Measurements from ENCODE around the gene TNFRSF8. TPM values are rescaled to one million over a fixed set of nuclear protein-coding genes. Genes with fewer than 3 reads are reported as not detected.

The TNFRSF8 gene
- total RNA-seq, 1 donor from 2014 or later, result 0.52 TPM

DNA sequence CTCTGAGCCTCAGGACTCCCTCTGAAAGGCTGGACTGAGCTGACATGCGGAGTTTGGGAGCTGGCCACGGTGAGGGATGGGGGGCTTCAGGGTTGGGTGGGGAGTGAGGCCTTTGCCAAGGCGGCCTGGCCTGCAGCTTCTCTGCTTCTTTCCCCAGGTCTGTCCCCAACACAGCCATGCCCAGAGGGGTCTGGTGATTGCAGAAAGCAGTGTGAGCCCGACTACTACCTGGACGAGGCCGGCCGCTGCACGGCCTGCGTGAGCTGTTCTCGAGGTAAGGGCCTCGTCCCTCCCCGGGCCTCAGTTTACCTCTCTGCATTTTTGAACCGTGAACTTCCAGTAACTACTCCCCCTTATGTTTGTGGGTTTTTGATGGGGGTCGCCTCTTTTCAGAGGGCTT, 48.6 kb downstream of the TNFRSF8 start:
- Histone ChIP-seq H3K4me3 (ENCODE audit: low read length in 3 of 3) (no peak overlapping the region), H3K27ac (ENCODE audit: low read depth, low read length) (no peak overlapping the region), H3K9ac (ENCODE audit: low read depth in 1 of 3, low read length in 3 of 3) (no peak overlapping the region), H3K27me3 (ENCODE audit: control insufficient read depth in 3 of 3, insufficient read depth in 3 of 3, low read length in 3 of 3) (peaks cover 0 to 5% (median 3%) of the 10 kb centered on the region in 3 donors), H3K36me3 (ENCODE audit: control insufficient read depth in 3 of 3, insufficient read depth in 3 of 3, low read length in 3 of 3) (no peaks in the 10 kb centered on the region), H3K9me3 (ENCODE audit: control insufficient read depth in 3 of 3, low read length in 3 of 3) (no peaks in the 10 kb centered on the region), H3K4me1 (ENCODE audit: control insufficient read depth in 3 of 3, insufficient read depth in 3 of 3, low read length in 3 of 3) (peaks cover 0 to 7% (median 0%) of the 10 kb centered on the region in 3 donors)

DNA sequence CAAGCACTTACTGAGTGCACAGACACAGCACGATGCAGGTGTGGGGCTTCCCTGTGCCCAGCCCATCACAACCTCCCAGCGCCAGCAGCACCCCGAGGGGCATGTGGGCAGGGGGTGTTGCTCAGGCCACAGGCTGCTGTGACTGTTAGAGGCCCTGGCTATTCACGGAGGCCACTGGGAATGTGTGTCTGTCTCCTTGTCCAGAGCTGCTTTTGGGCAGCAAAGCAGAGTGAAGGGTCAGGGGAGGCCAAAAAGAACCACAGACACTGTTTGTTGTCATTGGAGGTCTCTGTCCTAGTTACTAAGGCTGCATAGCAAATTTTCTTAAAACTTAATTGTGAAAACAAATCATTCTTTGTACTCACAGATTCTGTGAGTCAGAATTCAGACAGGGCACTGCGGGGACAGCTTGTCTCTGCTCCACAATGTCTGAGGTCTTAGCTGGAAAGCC, 49.6 kb downstream of the TNFRSF8 start:
- Histone ChIP-seq H3K36me3 (ENCODE audit: control insufficient read depth in 3 of 3, insufficient read depth in 3 of 3, low read length in 3 of 3) (no peaks in the 10 kb centered on the region), H3K9ac (ENCODE audit: low read depth in 1 of 3, low read length in 3 of 3) (no peak overlapping the region), H3K27ac (ENCODE audit: low read depth, low read length) (peak overlapping the region; percentile 62), H3K9me3 (ENCODE audit: control insufficient read depth in 3 of 3, low read length in 3 of 3) (no peaks in the 10 kb centered on the region), H3K27me3 (ENCODE audit: control insufficient read depth in 3 of 3, insufficient read depth in 3 of 3, low read length in 3 of 3) (peaks cover 0 to 4% (median 3%) of the 10 kb centered on the region in 3 donors), H3K4me1 (ENCODE audit: control insufficient read depth in 3 of 3, insufficient read depth in 3 of 3, low read length in 3 of 3) (peaks cover 0 to 7% (median 0%) of the 10 kb centered on the region in 3 donors), H3K4me3 (ENCODE audit: low read length in 3 of 3) (no peak overlapping the region)

DNA sequence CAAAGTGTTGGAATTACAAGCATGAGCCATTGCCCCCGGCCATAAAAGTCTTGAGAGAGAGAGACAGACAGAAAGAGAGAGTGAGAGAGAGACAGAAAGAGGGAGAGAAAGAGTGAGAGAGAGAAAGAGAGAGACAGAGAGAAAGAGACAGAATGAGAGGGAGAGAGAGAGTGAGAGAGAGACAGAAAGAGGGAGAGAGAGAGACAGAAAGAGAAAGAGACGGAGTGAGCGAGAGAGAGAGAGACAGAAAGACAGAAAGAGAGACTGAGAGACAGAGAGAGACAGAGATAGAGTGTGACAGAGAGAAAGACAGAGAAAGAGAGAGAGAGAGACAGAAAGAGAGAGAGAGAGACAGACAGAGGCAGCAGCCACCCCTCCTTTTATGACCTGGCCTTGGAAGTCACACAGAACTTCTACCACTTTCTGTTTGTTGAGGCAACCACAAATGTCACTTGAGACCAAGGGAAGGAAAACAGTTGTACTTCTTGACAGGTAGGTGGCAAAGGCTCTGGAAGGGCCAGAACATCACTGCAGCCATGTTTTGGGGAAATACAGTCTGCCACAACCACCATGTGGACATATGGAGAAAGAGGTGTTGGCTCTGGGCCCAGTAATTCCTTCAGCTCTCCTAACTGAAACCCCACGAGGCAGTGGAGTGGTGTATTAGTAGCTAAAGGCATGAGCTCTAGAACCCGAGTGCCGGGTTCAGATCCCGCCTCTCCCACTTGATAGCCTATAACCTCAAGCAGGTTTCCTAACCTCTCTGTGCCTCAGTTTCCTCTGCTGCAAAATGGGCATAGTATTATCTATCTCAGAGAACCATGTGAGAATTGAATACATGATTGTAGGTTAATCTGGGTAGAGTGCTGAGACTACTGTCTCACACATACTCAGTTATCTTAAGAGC, 50.6 kb downstream of the TNFRSF8 start:
- Histone ChIP-seq H3K27me3 (ENCODE audit: control insufficient read depth in 3 of 3, insufficient read depth in 3 of 3, low read length in 3 of 3) (peaks cover 0 to 3% (median 2%) of the 10 kb centered on the region in 3 donors), H3K27ac (ENCODE audit: low read depth, low read length) (peak overlapping the region; percentile 62)

DNA sequence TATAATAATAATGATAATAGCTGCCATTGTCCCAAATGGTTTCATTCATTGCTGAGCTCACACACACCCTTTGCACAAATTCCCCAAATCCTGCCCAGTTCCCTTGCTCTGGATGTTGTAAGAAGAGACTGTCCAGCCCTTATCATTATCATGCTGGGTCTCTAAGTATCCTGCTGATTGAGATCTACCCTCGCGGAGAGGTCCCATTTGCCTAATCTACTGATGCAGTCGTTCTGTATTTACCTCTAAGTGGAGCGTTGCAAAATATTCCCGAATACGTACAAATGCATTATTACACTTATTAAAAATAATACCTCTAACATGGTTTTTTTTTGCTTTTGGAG, 51.2 kb downstream of the TNFRSF8 start:
- Histone ChIP-seq H3K36me3 (ENCODE audit: control insufficient read depth in 3 of 3, insufficient read depth in 3 of 3, low read length in 3 of 3) (no peaks in the 10 kb centered on the region), H3K4me3 (ENCODE audit: low read length in 3 of 3) (no peak overlapping the region), H3K27ac (ENCODE audit: low read depth, low read length) (no peak overlapping the region), H3K9me3 (ENCODE audit: control insufficient read depth in 3 of 3, low read length in 3 of 3) (no peaks in the 10 kb centered on the region), H3K4me1 (ENCODE audit: control insufficient read depth in 3 of 3, insufficient read depth in 3 of 3, low read length in 3 of 3) (peaks cover 0 to 7% (median 0%) of the 10 kb centered on the region in 3 donors), H3K27me3 (ENCODE audit: control insufficient read depth in 3 of 3, insufficient read depth in 3 of 3, low read length in 3 of 3) (peaks cover 0 to 3% (median 2%) of the 10 kb centered on the region in 3 donors), H3K9ac (ENCODE audit: low read depth in 1 of 3, low read length in 3 of 3) (no peak overlapping the region)

More for the DNA sequence above, 50.6 kb downstream of the TNFRSF8 start:
- Histone ChIP-seq H3K9ac (ENCODE audit: low read depth in 1 of 3, low read length in 3 of 3) (no peak overlapping the region), H3K4me3 (ENCODE audit: low read length in 3 of 3) (no peak overlapping the region), H3K36me3 (ENCODE audit: control insufficient read depth in 3 of 3, insufficient read depth in 3 of 3, low read length in 3 of 3) (no peaks in the 10 kb centered on the region), H3K4me1 (ENCODE audit: control insufficient read depth in 3 of 3, insufficient read depth in 3 of 3, low read length in 3 of 3) (peaks cover 0 to 7% (median 0%) of the 10 kb centered on the region in 3 donors), H3K9me3 (ENCODE audit: control insufficient read depth in 3 of 3, low read length in 3 of 3) (no peaks in the 10 kb centered on the region)

DNA sequence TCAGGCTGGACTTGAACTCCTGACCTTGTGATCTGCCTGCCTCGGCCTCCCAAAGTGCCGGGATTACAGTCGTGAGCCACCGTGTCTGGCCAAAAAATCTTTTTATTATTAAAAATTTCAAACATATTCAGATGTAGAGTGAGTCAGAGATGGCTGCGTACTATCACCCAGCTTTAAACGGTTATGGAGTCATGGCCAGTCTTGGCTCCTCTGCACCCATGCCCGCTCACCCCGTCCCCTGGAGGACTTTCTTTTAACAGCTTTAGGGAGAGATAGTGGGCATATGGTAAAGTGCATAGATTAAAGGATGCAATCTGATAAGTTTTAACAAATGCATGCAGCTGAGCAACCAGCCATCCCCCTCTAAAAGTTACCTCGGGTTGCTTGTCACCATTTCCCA, 51.8 kb downstream of the TNFRSF8 start:
- H3K9me3 ChIP-seq (ENCODE audit: control insufficient read depth in 3 of 3, low read length in 3 of 3), result no peaks in the 10 kb centered on the region
- H3K4me1 ChIP-seq (ENCODE audit: control insufficient read depth in 3 of 3, insufficient read depth in 3 of 3, low read length in 3 of 3), result peaks cover 0 to 7% (median 0%) of the 10 kb centered on the region in 3 donors
- peaks cover 0 to 2% (median 1%) of the 10 kb centered on the region in 3 donors for H3K27me3 ChIP-seq (ENCODE audit: control insufficient read depth in 3 of 3, insufficient read depth in 3 of 3, low read length in 3 of 3)
- no peaks in the 10 kb centered on the region for H3K36me3 ChIP-seq (ENCODE audit: control insufficient read depth in 3 of 3, insufficient read depth in 3 of 3, low read length in 3 of 3)
- H3K27ac ChIP-seq (ENCODE audit: low read depth, low read length), result no peak overlapping the region
- no peak overlapping the region for H3K9ac ChIP-seq (ENCODE audit: low read depth in 1 of 3, low read length in 3 of 3)
- no peak overlapping the region for H3K4me3 ChIP-seq (ENCODE audit: low read length in 3 of 3)

DNA sequence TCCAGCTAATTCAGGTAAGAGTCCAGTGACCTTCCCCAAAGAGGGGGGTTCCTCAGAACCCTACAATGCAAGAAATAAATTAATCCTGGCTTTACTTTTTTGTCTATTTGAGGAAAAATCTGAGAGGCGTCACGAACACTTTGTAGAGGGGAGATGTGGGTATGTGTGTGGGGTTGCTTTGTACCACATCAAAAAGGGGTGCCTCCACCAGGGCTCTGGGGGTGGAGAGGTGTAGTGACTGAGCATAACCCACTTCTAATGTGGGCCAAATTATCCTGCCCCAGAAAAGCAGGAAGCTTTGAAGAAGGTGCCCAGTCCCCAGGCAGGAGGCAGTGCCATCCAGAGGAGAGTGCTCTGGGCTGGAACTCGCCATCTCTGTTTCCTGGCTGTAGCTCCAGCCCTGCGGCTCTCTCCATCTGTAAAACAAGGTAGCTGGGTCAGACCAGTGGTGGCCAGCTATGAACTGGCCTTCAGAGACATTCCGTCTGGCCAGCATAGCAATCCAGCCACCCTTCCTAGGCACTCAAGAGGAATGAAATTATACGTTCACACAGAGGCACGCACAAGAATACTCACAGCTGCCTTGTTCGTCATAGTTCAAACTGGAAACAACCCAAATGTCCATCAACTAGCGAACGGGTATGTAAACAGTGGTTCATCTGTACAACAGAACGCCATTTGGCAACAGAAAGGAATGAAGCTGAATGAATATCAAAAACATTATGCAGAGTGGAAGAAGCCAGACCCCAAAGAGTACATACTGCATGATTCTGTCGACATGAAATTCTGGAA, 58.3 kb downstream of the TNFRSF8 start:
- no peak overlapping the region for H3K9ac ChIP-seq (ENCODE audit: low read depth in 1 of 3, low read length in 3 of 3)
- H3K27me3 ChIP-seq (ENCODE audit: control insufficient read depth in 3 of 3, insufficient read depth in 3 of 3, low read length in 3 of 3), result no peaks in the 10 kb centered on the region
- H3K9me3 ChIP-seq (ENCODE audit: control insufficient read depth in 3 of 3, low read length in 3 of 3), result no peaks in the 10 kb centered on the region
- H3K27ac ChIP-seq (ENCODE audit: low read depth, low read length), result no peak overlapping the region
- peaks cover 8 to 16% (median 11%) of the 10 kb centered on the region in 3 donors for H3K4me1 ChIP-seq (ENCODE audit: control insufficient read depth in 3 of 3, insufficient read depth in 3 of 3, low read length in 3 of 3)
- no peak overlapping the region for H3K4me3 ChIP-seq (ENCODE audit: low read length in 3 of 3)
- no peaks in the 10 kb centered on the region for H3K36me3 ChIP-seq (ENCODE audit: control insufficient read depth in 3 of 3, insufficient read depth in 3 of 3, low read length in 3 of 3)

- H3K9ac ChIP-seq (ENCODE audit: low read depth in 1 of 3, low read length in 3 of 3), result no peak overlapping the region
- H3K9me3 ChIP-seq (ENCODE audit: control insufficient read depth in 3 of 3, low read length in 3 of 3), result no peaks in the 10 kb centered on the region
- H3K4me1 ChIP-seq (ENCODE audit: control insufficient read depth in 3 of 3, insufficient read depth in 3 of 3, low read length in 3 of 3), result peaks cover 8 to 26% (median 13%) of the 10 kb centered on the region in 3 donors
- H3K27ac ChIP-seq (ENCODE audit: low read depth, low read length), result no peak overlapping the region
- H3K27me3 ChIP-seq (ENCODE audit: control insufficient read depth in 3 of 3, insufficient read depth in 3 of 3, low read length in 3 of 3), result no peaks in the 10 kb centered on the region
- no peak overlapping the region for H3K4me3 ChIP-seq (ENCODE audit: low read length in 3 of 3)
- H3K36me3 ChIP-seq (ENCODE audit: control insufficient read depth in 3 of 3, insufficient read depth in 3 of 3, low read length in 3 of 3), result no peaks in the 10 kb centered on the region
Observed at GRCh38 chr1:12123172-12123571, 60.1 kb downstream of the TNFRSF8 start.

GRCh38 chr1:12124693-12125421, 61.8 kb downstream of the TNFRSF8 start:
- Histone ChIP-seq H3K27me3 (ENCODE audit: control insufficient read depth in 3 of 3, insufficient read depth in 3 of 3, low read length in 3 of 3) (no peaks in the 10 kb centered on the region), H3K4me3 (ENCODE audit: low read length in 3 of 3) (no peak overlapping the region), H3K27ac (ENCODE audit: low read depth, low read length) (peak overlapping the region; percentile 37), H3K9ac (ENCODE audit: low read depth in 1 of 3, low read length in 3 of 3) (peak overlapping the region in 1 of 3 donors; percentile 17), H3K4me1 (ENCODE audit: control insufficient read depth in 3 of 3, insufficient read depth in 3 of 3, low read length in 3 of 3) (peaks cover 8 to 26% (median 15%) of the 10 kb centered on the region in 3 donors), H3K9me3 (ENCODE audit: control insufficient read depth in 3 of 3, low read length in 3 of 3) (no peaks in the 10 kb centered on the region), H3K36me3 (ENCODE audit: control insufficient read depth in 3 of 3, insufficient read depth in 3 of 3, low read length in 3 of 3) (no peaks in the 10 kb centered on the region)

DNA sequence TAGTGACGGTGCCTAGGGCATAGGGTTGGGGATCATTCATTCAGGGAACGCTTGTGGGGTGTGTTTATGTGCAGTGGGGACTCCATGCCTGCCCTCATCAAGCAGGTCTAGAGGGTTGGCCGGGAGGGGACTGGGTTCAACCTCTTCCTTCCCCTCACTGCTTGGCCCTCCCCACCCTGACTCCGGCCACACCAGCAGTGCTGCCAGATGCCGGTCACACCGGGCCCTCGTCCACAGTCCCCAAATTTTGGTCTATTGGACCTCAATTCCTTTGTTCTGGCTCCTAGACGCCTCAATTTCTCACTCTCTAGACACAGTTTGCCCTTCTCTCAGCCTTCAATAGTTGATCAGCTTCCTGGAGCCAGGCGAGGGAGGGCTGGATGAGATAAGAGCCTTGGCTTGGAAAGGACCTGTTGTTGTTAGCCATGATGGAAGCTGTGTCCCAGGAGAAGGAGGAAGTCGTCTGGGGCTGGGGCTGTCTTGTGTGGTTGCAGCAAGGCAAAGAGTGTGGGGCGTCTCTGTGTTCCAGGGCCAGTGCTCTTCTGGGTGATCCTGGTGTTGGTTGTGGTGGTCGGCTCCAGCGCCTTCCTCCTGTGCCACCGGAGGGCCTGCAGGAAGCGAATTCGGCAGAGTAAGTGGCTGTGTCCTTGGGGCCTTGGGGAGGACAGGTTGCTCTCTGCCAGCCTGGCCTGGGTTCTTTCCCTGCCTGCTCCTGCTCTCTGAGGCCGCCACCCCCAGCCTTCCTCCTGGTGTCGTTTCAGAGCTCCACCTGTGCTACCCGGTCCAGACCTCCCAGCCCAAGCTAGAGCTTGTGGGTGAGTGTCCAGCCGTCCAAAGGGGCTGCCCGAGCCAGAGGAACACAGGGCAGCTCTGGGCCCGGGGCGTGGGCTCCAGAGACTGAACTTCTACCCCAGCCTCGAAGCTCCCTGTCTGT, 62.6 kb downstream of the TNFRSF8 start:
- peak overlapping the region; percentile 37 for H3K27ac ChIP-seq (ENCODE audit: low read depth, low read length)
- peak overlapping the region; percentile 9 to 49 (median 38) for H3K4me3 ChIP-seq (ENCODE audit: low read length in 3 of 3)

More for the DNA sequence above, 62.6 kb downstream of the TNFRSF8 start:
- Histone ChIP-seq H3K27me3 (ENCODE audit: control insufficient read depth in 3 of 3, insufficient read depth in 3 of 3, low read length in 3 of 3) (no peaks in the 10 kb centered on the region), H3K4me1 (ENCODE audit: control insufficient read depth in 3 of 3, insufficient read depth in 3 of 3, low read length in 3 of 3) (peaks cover 8 to 31% (median 15%) of the 10 kb centered on the region in 3 donors), H3K36me3 (ENCODE audit: control insufficient read depth in 3 of 3, insufficient read depth in 3 of 3, low read length in 3 of 3) (no peaks in the 10 kb centered on the region), H3K9ac (ENCODE audit: low read depth in 1 of 3, low read length in 3 of 3) (peak overlapping the region in 2 of 3 donors; percentile 33 to 45), H3K9me3 (ENCODE audit: control insufficient read depth in 3 of 3, low read length in 3 of 3) (no peaks in the 10 kb centered on the region)
